GM19193 (cell line): ENCODE data around the gene C2orf80.

Experiments
- POLR2A ChIP-seq: IDR thresholded peaks from 4 replicates; pipeline ENCODE4 v1.6.1; 2011; ENCODE audit not compliant: insufficient read depth, insufficient read length; ENCODE audit errors: extremely low read depth

C2orf80 gene

DNA sequence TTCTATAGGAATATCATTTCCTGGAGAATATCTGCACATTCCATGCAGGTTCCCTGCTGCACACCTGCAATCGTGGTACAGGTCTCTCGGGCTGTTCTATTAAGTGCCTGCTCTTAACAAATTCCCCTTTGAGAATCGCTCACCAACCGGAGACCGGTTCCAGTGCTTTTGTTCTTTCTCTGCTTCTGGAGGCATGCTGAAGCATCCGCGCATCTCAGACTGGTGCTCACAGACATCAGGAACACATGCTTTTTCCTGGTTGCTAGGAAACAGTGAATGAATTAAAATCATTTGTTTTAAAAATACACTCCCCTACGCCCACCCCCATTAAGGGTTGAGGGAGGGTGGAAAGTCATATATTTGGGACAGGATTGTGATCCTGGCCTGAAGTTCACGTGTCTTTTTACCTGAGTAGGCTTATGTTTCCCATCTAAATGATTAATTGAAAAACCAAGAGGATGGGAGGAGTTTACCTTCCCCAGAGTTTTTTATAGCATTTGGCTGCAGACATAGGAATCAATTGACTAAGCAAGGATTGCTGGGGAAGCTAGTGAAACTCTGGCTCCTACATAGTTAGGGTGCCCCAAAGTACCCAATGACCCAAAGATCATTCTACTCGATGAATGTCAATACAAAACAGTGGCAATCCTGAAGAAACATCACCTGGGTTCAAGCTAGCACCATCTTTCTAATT is at the start of gene C2orf80:
Gene C2orf80 (minus strand): TSS at position 221 of the 694 bp plus-strand sequence. CDS start 3,044 bp downstream, outside the sequence.
- TF ChIP-seq POLR2A: no peak

DNA sequence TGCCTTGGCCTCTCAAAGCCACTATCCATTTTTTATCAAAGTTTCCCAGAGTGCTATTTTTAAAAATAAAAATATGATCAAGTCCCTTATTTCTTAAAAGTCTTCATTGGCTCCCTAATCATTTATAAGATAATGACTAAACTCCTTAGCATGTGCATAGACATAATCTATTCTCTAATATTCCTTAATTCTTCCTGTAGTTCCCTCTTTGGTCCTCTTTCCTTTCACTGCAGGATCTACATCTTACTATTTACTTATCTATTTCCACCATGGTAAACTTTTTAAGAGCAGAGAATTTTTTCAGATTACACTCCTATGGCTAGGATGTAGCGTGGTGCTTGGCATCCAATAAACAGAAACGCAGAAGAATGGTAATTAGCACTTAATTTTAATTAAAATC is 46.0 kb upstream of the C2orf80 start:
- no peak for TF ChIP-seq POLR2A

DNA sequence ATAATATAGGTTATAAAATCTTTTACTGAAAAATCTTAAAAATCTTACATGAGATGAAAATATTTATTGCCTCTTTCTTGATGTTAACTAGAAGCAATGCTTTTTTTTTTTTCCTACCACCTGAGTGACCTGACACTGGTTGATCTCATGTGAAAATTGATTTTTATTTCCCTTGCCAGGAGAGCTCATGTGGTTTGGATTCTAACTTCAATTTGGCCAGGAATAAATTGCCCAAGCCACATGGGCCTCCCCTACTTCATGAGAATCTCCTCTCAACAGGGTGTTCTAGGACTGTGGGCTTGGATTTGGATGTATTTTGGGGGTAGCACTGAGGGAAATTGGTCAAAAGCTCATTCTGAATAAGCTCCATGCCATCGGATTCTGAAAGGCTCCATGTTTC is 45.0 kb upstream of the C2orf80 start:
- no peak for TF ChIP-seq POLR2A

DNA sequence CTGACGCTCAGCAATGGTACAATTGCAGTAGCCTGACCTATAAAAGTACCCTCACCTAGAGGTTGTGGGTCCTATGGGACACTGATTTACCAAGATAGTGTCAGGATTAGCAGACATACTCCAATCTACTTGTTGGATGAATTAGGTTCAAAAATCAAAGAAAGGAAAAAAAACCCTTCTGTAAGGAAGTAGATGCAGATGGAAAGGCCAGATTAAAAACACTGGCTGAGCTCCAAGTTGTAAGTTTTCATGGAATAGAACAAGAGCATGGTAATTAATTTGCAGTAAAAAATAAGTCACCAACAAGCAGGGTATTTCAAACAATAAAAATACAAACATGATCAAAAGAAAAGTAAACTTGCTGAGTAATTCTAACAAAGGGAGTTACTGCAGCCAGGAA is 38.6 kb upstream of the C2orf80 start:
- no peak for TF ChIP-seq POLR2A

GRCh38 chr2:208227581-208228232 is 37.9 kb upstream of the C2orf80 start:
- no peak for TF ChIP-seq POLR2A

GRCh38 chr2:208224802-208225201 is 35.0 kb upstream of the C2orf80 start:
- no peak for TF ChIP-seq POLR2A

GRCh38 chr2:208222351-208222750 is 32.5 kb upstream of the C2orf80 start:
- no peak for TF ChIP-seq POLR2A

DNA sequence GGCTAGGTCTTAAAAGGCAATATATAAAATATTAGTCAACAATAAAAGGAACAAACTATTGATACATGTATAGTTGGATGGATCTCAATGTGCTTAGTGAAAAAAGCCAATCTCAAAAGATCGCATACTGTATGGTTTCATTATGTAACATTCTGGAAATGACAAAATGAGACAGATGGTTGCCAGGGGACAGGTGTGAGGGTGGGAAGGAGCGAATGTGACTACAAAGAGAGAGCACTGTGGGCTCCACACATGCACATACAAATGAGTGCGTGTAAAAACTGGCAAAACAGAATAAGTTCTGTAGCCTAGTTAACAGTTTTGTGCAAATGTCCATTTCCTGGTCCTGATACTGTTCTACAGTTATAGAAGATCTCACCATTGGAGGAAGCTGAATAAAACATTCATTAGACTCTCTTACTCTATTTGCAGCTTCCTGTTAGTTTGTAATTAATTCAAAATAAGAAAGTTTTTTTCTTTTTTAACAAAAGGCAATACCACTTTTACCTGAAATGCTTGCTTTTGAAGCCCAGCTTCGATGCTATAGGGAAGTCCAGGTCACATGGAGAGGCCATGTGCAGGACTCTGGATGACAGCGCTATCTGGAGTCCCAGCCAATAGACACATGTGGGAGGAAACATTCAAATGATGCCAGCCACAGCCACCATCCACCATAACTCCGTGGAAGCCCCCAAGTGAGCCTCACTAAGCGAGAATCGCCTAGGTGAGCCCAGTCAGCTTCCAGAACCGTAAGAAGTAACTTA is 21.0 kb upstream of the C2orf80 start:
- TF ChIP-seq POLR2A: no peak

DNA sequence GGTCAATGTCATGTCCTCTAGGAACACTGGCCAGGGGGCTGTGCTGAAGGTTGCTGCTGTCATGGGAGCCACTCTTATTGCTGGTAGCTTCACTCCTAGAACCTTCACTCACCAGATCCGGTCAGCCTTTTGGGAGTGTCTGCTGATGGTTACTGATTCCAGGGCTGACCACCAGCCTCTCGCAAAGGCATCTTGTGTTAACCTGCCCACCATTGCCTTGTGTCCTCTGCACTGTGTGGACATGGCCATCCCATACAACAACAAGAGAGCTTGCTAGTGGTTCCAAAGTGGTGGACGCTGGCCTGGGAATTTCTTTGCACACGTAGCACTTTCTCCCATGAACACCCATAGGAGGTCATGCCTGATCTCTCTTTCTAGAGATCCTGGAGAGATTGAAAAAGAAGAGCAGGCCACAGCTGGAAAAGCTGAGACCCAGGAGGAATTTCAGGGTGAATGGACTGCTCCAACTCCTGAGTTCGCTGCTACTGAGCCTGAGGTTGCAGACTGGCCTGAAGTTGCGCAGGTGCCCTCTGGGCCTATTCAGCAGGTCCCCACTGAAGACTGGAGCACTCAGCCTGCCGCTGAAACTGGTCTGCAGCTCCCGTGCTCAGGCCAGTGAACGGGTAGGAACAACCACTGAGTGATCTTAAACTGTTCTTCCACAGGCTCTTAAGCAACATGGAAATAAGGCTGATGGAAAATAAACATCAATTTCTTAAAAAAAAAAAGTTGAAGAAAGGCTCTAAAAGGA is 18.7 kb upstream of the C2orf80 start:
- no peak for TF ChIP-seq POLR2A

GRCh38 chr2:208207769-208208168 is 17.9 kb upstream of the C2orf80 start:
- TF ChIP-seq POLR2A: no peak

GRCh38 chr2:208204166-208204565 is 14.3 kb upstream of the C2orf80 start:
- TF ChIP-seq POLR2A: no peak

DNA sequence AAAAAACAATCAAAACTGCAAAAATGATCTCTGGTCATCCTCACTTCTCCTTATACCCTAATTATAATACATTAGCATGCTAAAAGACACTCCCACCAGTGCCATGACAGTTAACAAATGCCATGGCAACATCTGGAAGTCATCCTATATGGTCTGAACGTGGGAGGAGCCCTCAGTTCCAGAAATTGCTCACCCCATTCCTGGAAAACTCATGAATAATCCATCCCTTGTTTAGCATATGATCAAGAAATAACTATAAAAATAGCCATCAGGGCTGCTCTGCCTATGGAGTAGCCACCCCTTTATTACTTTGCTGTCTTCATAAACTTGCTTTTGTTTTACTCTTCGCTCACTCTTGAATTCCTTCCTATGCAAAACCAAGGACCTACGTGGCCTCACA is 5.7 kb upstream of the C2orf80 start:
- TF ChIP-seq POLR2A: no peak

DNA sequence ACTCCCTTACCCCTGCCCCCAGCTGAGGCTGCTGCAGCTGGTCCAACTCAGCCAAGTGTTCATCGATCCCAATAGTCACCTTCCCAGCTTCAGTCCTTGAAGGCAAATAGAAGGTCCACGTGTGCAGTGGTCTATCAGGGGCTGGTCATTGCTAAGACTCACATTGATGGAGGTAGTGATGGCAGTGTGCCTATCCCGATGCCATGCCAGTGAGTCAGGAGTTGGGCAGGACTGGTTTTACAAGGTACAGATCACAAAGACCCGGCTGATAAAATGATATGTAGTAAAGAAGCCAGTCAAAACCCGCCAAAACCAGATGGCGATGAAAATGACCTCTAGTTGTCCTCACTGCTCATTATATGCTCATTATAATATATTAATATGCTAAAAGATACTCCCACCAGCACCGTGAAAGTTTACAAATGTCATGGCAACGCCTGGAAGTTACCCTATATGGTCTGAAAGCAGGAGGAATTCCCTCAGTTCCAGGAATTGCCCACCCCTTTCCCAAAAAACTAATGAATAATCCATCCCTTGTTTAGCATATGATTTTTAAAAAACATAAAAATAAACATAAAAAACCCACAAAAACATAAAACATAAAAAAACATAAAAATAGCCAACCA is 2.9 kb upstream of the C2orf80 start:
- TF ChIP-seq POLR2A: no peak

- no peak for TF ChIP-seq POLR2A
Observed at GRCh38 chr2:208189069-208189809, 591 bp downstream of the C2orf80 start.
